CD4-positive, alpha-beta T cell treated with Interleukin-4 for 1 hour (primary cell): Measurements from ENCODE around the gene MYH9.
"Not testable (repeated sequence)": the region's sequence is repeated elsewhere in the genome, so short reads cannot be mapped to it uniquely, and the experiment has no call there.

Source experiments
- DNase-seq, 2 donors: peaks; one replicate each; pipeline ENCODE4 v3.0.0-alpha.2; 2020 to 2022

MYH9 gene

GRCh38 chr22:36387959-36388726 is at the start of gene MYH9:
TSS of gene MYH9 (minus strand) at chr22:36387967. CDS start at chr22:36349236, 38,731 bp downstream.
- peak; percentile 99 for DNase-seq

DNA sequence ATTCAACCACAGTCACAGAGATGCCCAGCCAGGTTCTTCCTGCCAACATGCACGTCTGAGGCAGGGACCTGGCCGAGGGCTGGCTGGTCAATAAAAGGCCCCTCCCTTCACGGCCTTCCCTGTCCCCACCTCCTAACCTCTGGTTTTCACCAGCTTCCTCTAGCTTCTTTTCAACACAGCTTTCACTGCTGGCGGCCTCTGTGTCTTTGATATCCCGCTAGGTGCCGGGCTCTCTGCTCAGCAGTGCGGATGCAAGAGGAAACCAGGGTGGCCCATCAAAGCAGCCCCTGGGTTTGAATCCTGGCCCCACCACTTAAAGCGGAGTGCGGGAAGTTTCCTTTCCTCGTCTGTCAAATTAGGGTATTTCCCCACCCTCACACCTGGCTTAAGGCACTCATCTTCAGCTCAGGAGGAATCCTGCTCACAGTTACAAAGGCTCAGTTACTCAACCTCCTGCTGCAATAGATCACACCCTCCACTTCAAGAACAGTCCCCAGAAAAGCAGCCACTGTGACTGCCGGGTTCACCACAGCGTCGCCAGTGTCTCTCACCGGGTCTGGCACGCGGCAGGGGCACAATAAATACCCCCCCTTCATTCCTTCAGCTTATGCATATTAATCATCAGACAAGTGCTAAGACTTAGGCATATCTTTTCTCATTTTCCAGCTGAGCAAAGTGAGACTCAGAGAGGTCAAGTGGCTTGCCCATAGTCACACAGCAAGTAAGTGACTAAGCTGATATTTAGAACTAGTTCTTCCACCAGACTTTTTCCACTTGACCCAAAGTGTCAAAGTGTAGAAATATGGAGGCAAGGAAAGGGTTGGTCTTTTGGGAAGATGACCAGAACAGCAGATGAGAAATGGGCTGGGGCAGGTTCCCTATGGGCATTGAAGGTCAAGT is 48.0 kb upstream of the MYH9 start:
- DNase-seq = peak; percentile 85 to 86

- DNase-seq = no peak
Observed at GRCh38 chr22:36433318-36434231, 45.8 kb upstream of the MYH9 start.

GRCh38 chr22:36432592-36433317 is 45.0 kb upstream of the MYH9 start:
- no peak for DNase-seq

DNA sequence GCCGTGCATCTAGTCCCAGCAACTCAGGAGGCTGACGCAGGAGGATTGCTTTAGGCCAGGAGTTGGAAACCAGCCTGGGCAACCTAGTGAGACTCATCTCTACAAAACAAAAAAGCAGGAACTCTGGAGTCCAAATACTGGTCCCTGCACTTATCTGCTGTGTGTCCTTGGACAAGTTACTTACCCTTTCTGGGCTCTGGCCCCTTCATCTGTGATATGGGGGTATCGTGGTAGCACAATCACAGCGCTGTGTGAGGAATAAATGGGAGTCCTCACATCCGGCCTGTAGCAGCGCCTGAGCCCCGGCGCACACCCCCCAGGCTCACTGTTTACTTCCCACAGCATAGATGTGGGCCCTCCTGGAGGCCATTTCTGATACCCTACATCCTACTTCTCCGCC is 44.2 kb upstream of the MYH9 start:
- no peak for DNase-seq

GRCh38 chr22:36430863-36431262 is 43.1 kb upstream of the MYH9 start:
- DNase-seq = no peak

- DNase-seq = not testable (repeated sequence)
Observed at GRCh38 chr22:36427952-36428351, 40.2 kb upstream of the MYH9 start.

- peak in 1 of 2 donors; percentile 21 for DNase-seq
Observed at GRCh38 chr22:36425977-36426523, 38.3 kb upstream of the MYH9 start.

- no peak for DNase-seq
Observed at GRCh38 chr22:36424901-36425579, 37.3 kb upstream of the MYH9 start.

DNA sequence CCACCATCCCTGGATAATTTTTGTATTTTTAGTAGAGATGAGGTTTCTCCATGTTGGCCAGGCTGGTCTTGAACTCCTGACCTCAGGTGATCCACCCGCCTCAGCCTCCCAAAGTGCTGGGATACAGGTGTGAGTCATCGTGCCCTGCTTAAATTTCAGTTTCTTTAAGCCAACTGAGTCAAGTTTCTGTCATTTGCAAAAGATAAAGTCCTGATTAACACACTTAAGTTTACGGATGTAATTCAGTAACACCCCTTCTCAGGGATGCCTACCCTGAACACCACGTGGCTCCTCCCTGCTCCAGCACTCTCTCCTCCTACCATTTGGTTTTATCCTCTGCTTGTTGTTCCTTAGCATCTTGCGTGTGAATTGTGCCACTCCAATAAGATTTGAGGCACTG is 36.7 kb upstream of the MYH9 start:
- DNase-seq = not testable (repeated sequence)

GRCh38 chr22:36423461-36424404 is 36.0 kb upstream of the MYH9 start:
- DNase-seq = no peak

GRCh38 chr22:36422287-36423014 is 34.7 kb upstream of the MYH9 start:
- DNase-seq = no peak

DNA sequence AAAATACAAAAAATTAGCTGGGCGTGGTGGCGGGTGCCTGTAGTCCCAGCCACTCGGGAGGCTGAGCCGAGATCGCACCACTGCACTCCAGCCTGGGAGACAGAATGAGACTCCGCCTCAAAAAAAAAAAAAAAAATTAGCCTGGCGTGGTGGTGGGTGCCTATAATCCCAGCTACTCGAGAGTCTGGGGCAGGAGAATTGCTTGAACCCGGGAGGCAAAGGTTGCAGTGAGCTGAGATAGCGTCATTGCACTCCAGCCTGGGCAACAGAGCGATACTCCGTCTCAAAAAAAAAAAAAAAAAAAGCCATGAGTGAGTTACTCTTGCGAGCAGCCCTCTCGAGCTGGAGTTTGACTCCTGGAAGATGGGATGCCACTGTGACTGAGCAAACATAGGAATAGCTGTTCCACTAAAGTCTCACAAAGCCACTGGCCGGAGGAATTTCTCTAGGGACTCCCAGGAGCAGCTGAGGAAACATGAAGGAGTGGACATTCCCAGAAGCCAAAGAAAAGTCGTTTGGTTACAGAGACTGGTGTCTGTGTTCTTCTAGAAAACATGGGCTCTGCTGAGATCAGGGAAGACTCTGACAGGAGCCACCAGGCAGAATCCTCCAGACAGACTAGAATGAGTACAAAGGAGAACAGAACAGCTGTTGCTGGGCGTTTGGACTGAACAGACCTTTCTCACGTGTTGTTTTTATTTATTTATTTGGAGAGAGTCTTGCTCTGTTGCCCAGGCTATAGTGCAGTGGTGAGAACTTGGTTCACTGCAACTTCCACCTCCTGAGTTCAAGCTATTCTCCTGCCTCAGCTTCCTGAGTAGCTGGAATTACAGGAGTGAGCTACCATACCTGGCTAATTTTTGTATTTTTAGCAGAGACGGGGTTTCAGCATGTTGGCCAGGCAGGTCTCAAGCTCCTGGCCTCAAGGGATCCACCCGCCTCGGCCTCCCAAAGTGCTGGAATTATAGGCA is 32.4 kb upstream of the MYH9 start:
- DNase-seq = no peak

DNA sequence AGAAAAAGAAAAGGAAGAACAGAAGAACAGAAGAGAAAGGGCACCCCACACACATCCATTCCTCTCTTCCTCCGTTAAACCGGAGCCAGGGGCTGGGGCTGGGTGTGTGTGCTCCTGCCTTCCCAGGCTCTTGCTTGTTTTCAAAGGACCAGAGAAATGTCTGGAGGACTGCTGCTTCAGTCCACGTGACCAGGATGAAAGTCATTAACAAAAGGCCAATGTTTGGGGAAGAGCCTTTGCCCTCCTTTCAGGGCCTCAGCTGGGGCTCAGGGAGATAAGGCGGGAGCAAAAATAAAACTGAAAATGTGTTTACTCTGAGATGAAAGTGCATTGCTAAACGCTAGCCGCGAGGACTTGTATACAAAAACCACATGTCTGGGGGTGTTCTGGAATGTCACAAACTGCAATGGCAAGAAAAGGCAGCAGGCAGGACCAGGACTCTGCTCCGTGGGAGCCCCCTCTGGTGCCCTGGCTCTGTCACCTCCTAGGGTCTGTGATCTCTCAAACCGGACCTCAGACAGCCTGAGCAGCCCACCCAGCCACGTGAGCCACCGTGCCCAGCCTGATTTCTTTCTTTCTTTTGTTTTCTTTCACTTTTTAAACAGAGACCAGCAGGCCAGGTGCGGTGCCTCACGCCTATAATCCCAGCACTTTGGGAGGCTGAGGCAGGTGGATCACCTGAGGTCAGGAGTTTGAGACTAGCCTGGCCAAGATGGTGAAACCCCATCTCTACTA is 31.6 kb upstream of the MYH9 start:
- peak; percentile 18 to 30 for DNase-seq

DNA sequence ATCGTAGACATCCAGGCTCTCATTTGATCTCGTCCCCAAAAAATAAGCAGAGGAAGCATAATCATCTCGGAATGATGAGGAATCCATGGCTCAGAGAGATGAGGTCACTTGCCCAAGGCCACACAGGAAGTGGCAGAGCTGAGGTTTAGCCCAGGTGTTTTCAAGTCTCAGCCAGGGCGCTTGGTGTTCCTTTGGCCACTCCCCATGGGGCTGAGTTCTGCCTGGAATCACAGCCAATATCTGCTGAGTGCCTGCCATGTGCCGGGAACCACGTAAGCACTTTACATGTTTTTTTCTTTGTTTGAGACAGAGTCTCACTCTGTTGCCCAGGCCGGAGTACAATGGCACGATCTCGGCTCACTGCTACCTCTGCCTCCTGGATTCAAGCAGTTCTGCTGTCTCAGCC is 29.5 kb upstream of the MYH9 start:
- no peak for DNase-seq

GRCh38 chr22:36415415-36416168 is 27.8 kb upstream of the MYH9 start:
- no peak for DNase-seq
